HG03520 (cell line): ENCODE measurements around the gene FKBP5.

Experiments
- ATAC-seq: cut with Tn5 transposase; IDR thresholded peaks from one replicate; pipeline ENCODE4 v1.9.1; 2021; ENCODE audit warnings: mild to moderate bottlenecking, moderate library complexity; ENCODE audit not compliant: unreplicated experiment

FKBP5 gene

GRCh38 chr6:35665573-35665972, 23.1 kb downstream of the FKBP5 start:
- no peak for ATAC-seq

GRCh38 chr6:35664945-35665344, 23.8 kb downstream of the FKBP5 start:
- no peak for ATAC-seq

DNA sequence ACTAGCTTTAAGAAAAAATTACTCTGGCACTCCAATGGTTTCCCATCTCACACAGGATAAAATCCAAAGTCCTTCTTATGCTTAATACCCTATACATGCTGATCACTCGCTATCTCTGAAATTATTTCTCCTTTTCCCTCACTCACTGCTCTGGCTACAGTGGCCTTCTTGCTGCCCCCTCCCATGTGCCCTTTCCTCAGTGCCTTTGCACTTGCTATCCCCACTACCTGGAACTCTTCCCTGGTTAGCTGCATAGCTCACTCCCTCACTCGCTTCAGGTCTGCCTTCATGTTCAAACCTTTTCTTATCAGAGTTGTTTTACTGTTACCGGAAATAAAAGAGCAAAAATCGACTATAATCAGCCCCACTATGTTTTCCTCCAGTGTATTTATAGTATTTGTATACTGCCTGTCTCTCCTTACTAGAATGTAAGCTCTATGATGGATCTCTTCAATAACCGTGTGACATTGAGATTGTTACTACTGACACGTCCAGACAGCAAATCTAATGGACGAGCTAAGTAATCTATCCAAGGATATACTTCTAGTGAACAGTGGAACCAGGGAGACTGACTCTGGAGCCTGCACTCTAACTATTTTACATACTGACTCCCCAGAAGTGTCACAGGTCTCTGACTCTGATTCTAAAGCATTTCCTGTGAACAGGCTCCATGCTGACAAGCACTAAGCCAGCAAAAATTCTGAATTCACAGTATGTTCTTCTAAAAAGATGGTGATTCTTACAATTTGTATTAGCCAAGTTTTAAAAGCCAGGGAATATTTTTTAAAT, 25.1 kb downstream of the FKBP5 start:
- no peak for ATAC-seq

DNA sequence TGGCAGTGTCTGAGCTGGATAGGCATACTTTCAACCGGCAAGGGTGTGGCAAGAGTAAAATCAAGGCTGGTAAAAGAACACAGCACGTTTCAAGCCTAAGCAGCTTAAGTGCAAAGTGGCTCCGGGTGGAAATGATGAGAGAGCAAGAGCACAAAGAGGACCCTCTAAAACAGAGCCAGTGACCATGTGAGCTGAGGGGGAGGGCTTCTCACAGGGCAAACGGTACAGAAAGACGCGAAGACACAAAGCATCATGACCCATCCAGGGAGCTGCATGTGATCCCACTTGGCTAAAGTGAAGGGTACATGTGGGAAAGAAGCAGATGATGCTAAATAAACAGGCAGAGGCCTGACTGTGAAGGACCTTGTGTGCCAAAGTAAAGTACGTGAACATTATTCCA, 25.7 kb downstream of the FKBP5 start:
- ATAC-seq = no peak

- ATAC-seq = no peak
Observed at GRCh38 chr6:35654883-35655282, 33.8 kb downstream of the FKBP5 start.

DNA sequence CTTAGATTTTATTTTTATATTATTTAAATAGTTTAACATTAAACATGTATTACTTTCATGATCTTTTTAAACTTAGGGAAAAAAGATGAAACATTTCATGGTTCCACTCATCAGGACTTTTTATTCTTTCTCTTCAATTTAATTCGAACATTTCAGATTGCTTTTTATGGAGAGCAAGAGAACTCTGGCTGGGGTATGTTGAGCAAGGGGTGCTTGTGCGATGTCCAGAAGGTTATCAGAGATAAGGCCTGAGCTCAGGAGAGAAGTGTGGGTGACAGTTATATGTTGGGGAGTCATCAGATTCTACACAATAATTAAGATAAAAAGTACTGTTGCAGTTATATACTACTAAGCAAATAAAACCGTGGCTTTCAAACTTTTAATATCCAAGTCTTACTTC, 37.5 kb downstream of the FKBP5 start:
- no peak for ATAC-seq

DNA sequence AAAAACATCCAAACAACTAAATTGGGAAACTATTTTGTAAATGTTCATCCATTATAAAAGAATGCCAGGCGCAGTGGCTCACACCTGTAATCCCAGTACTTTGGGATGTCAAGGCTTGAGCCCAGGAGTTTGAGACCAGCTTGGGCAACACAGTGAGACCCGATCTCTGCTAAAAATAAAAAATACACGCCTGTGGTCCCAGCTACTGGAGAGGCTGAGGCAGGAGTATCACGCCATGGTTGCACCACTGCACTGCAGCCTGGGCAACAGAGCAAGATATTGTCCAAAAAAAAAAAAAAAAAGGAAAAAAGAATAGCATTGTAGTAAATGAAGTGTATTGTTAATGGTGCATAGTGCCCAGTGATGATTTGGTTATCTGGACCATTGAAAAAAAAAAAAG, 38.7 kb downstream of the FKBP5 start:
- ATAC-seq = no peak

GRCh38 chr6:35648203-35648602, 40.5 kb downstream of the FKBP5 start:
- no peak for ATAC-seq

GRCh38 chr6:35647400-35647799, 41.3 kb downstream of the FKBP5 start:
- no peak for ATAC-seq

DNA sequence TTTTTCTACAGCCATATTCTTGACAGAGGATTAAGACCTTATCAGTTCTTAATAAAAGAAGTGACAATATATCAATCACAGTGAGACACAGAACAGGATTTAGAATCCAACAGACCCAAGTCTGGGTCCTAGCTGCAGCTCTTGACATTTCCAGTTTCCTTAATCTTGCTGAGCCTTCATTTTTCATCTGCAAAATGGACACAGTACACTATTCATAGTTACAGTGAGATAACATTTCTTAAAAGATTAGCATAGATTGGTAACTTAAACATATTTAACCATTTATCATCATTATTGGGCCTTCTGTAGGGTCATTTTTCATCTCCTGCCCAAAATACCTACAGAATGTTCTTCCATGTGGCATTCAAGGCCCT, 45.6 kb downstream of the FKBP5 start:
- no peak for ATAC-seq

GRCh38 chr6:35642471-35643161, 46.1 kb downstream of the FKBP5 start:
- no peak for ATAC-seq

GRCh38 chr6:35640017-35640664, 48.6 kb downstream of the FKBP5 start:
- ATAC-seq = no peak

- ATAC-seq = no peak
Observed at GRCh38 chr6:35638679-35639078, 50.0 kb downstream of the FKBP5 start.

- no peak for ATAC-seq
Observed at GRCh38 chr6:35637911-35638310, 50.8 kb downstream of the FKBP5 start.

DNA sequence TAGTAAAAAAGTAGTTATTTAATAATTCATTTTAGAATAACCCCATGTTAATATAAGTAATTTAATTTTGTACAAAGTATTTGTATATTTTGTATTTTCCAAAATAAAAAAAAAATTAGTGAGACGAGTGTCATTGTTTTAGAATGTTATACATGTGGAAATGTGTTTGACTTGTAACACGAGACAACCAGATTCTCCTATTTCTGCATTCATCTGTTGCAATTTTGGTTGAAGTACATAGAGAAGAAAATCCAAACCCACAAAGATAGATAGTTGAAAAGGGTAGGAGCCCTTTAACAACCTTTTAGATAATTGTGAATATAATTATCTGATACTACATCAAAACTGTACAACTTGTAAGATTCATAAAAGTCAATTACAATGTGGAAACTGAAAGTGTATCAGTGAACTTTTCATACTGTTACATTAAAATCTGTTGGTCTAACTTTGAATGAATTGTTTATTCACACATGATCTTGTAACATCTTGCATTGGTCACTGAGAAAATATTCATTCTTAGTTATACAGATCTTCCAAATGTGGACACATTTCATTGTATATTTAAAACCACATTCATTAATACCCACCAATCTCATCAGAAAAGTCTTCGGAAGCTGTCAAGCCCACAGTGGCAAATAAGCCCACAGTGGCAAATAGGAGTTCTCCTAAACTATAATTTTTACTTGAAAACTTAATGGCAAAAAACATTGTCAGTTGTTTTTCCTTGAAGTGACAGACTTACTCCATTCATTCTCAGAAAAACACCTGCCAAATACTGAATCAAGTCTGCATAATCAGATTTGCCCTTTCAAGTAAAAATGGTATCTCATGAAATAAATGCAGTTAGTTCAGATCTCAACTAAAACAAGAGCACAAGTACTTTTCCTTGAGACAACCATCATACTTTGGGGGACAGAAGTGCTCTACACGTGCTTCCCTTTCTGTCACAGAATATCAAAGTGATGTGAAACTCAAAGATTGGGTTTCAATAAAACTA, 52.8 kb downstream of the FKBP5 start:
- no peak for ATAC-seq

DNA sequence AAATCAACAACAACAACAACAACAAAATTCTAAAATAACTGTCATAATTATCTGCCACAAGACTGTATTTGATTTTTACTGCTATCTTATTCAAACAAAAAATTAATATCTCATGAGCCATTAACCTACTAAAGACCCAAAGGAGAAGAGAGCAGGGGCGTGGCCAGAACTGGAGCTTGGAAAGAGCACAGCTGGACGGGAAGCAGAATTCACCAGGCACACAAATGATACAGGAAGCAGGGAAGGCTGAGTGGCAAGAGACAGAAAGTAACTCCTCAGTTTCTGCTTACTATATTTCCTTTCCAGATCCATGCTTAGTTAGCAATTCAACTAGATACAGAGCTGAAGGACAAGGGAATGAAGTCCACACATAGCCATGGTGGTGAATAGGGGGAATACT, 54.4 kb downstream of the FKBP5 start:
- no peak for ATAC-seq

DNA sequence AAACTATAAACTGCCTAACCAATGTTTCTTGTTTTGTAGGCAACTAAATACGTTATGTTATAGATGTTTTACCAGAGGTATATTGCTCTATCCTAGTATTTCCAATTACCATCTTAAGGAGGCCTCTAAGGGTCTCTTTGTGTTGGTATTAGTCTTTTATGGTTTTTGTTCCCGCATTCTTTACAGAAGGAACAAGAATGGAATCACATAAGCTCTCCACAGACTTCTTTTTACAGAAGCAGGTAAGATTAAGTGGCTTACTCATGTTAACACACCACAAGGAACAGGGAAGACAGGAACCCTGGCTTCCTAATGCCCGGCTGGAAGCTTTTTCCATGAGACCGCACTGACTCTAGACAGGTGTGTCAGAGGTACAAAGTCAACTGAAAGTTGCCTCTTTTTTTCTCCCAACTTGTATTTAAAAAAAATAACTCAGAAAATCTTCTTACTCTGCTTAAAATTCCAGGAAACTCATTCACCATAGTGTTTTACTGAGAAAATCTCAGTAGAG, 55.1 kb downstream of the FKBP5 start:
- ATAC-seq = no peak

DNA sequence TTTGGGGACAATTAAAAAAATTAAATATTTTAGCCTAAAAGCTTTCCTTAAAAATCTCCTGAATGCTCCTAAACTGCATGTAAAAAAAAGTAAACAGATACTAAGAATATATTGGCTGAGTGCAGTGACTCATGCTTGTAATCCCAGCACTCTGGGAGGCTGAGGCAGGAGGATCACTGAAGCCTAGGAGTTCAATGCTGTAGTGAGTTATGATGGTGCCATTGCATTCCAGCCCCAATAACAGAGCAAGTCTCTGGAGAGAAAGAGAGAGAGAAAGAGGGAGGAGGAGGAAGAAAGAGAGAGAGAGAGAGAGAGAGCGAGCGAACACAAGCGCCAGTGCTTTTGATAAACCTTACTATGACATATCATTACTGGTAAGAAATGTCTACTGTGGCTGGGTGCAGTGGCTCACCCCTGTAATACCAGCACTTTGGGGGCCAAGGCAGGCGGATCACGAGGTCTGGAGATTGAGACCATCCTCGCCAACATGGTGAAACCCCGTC, 58.8 kb downstream of the FKBP5 start:
- no peak for ATAC-seq

DNA sequence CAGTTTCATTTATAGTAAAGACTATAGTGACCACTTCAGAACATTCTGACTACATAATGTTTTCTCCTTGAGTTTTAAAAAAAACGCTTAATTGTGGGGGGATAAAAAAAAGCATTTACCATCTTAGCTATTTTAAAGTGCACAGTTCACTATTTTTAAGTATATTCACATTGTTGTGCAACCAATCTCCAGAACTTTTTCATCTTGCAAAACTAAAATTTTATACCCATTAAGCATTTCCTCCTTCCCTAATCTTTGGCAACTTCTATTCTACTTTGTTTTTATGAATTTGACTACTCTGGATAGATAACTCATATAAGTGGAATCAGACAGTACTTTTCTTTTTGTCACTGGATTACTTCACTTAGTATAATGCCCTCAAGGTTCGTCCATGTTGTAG, 62.3 kb downstream of the FKBP5 start:
- ATAC-seq = no peak

DNA sequence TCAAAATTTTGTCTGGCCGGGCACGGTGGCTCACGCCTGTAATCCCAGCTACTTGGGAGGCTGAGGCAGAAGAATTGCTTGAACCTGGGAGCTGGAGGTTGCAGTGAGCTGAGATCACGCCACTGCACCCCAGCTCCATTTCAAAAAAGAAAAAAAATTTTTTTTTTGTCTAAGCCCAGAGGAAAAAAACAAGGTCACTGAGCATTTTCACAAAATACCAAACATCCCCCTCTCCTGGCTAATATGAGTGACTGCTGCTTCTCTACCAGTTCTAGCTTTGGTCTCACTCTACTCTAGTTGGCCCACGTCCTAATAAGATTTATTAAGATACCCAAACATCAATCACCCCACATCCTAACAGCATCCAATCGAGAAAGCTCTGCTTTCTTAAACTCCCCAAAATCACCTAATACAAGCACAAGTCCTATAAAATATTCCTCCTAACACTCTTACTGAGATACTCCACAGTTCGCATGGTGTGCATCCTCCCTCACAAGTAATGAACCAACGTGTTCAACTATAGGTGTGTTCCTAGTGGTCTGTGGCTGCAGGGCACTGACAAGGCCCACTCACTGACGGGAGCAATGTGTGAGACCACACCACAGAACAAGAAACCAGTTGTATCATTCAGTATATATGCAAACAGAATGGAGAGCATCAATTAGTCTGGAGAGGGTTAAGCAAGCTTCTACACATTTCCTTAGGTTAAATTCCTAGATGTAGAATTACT, 64.2 kb downstream of the FKBP5 start:
- no peak for ATAC-seq
